Limb (tissue), 2 donors: ENCODE measurements around the gene RAB3A.

Experiments used
- DNase-seq, 2 donors: peaks; one replicate each; pipeline ENCODE4 v3.0.0-alpha.2; 2016; ENCODE audit errors: extremely low spot score in 2 of 2

The RAB3A gene

DNA sequence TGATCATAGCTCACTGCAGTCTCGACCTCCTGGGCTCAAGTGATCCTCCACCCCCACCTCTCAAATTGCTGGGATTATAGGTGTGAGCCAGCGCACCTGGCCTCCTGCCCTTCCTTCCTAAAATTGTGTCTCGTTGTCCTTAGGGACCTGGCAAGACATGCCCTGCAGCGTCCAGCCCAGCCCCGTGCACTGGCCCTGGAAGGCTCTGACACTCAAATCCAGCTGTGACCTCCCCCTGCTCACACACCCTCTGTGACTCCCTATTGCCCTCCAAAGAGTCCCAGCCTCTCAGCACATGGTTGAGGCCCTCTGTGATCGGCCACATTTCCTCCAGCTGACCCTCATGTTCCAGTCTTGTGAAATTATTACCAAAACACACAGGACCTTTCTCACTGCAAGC, 5.9 kb downstream of the RAB3A start:
- DNase-seq = no peak

DNA sequence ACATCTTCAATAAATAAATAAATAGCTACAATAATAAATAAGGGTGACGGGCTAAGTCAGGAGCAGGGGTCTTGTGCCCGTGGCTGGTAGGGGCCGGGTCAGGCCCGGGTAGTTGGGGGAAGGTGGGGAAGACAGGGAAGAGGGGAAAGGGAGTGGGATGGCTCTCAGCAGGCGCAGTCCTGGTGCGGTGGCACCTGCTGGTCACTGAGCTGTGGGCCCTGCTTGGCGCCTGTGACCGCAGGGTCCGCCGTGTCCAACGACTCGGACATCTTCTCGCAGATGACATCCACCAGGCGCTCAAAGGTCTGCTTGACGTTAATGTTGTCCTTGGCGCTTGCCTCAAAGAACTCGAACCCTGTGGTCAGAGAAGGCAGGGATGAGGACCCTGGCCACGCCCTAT, 6.5 kb downstream of the RAB3A start:
- DNase-seq = no peak

DNA sequence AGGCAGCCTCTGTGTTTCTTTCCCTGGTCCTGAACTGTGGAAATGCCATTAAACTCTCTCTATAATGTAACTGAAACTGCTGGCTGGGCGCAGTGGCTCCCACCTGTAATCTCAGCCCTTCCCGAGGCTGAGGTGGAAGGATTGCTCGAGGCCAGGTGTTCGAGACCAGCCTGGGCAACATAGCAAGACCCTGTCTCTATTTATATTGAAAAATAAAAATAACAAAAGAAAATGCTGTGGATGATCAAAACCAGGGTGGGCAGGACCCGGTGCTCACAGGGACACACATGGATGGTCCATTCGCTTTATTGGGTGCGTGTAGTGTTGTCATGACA, 7.4 kb downstream of the RAB3A start:
- no peak for DNase-seq

DNA sequence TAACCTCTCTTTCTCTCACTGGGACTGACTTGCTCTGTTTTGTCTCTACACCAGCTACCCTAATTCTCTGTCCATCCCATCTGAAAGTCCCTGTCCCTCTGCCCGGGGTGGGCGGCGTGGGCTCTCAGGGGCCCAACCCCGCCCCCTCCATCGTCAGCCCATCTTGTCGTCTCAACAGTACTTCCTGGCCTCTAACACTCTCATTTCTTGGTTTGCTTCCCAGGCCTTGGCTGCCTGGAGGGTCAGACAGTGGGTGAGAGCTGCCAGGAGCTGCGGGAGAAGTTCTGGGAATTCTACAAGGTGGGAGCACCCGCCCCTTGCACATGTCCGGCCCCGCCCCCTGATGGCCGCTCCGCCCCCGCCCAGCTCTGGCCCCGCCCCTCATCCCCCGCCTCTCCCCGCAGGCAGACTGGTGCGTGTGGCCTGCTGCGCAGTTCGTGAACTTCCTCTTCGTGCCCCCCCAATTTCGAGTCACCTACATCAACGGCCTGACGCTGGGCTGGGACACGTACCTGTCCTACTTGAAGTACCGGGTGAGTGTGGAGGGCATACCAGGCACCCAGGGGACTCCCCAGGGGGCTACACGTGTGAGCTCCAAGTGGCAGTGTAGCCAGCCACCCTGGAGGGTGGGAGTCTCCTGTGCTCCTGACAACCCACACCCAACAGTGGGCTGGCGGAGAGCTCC, 9.1 kb downstream of the RAB3A start:
- DNase-seq = peak in 1 of 2 donors; percentile 64

DNA sequence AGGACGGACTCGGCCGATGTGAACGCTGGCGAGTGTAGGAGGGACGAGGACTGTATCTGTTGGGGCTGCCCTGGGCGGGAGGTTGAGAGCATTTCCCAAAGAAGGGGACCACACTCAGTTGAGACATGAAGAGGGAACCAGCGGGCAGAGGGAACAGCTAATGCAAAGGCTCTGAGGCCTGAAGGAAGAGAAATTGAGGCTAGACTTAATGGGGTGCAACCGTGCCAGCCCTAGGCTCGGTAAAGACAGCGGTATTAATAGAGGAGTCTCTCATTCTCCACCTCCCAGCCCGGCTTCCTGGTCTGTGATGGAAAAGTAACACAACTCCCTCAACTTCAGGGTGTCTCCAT, 9.7 kb downstream of the RAB3A start:
- DNase-seq = no peak

DNA sequence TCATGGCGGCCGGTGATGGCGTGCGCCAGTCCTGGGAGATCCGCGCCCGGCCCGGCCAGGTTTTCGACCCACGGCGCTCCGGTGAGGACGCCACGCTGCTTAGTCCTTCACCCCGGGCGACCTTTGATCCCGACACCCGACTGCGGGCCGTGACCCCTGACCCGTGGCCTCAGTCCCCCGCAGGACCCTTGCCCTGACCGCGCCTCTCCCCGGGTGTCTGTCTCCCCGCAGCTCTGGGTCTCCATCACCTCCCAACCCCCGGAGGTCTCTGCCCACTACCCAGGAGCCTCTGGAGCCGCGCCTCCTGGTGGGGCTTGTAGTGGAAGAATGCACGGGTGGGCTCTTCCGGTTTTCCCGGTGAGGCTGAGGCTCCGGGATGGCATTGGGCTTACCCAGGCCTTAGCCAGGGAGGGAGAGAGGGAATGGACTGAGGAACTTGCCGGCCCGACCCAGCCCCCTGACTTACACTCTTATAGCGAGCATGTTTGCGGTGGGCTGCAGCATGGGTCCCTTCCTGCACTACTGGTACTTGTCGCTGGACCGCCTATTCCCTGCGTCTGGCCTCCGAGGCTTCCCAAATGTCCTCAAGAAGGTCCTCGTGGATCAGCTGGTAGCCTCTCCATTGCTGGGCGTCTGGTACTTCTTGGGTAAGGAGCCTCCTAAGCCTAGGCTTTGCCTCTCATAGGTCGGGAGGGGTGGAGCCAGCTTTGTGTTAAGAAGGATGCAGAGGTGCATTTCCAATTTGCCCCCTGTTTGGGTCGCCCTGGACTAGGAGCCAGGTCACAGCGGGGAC, 10.3 kb downstream of the RAB3A start:
- DNase-seq = no peak

DNA sequence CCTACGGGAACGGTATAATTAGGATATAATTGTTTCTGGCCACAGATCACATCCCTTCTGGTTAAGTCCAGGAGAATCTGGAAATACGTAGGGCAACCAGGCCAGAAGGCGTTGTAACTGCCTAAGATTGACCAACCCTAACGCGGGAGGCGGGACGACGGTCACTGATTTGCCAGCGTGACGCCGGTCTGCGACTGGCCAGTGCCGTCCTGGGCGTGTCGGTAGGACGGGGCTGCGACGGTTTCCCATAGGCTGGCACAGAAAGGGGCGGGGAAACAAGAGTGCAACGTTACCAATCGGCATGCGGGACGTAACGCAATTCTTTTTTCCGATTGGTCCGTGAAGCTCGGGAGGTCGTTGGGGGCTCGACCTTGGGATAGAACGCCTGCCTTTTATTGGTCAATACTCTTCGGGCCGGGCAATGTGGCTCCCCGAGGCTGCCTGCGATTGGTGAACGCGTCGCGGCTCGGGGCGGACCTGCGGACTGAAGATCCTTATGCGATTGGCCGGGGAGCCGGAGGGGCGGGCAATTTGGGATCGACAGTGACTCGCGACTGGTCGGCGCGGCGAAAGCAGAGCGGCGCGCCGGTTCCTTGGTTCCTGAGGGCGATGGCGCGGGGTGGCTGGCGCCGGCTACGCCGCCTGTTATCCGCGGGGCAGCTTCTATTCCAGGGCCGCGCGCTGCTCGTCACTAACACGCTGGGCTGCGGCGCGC, 11.0 kb downstream of the RAB3A start, which contains the start of gene MPV17L2:
MPV17L2 (plus strand) TSS at position 546 of the 715 bp plus-strand sequence; CDS start at position 610, 64 bp downstream.
- DNase-seq = peak; percentile 97 to 100

DNA sequence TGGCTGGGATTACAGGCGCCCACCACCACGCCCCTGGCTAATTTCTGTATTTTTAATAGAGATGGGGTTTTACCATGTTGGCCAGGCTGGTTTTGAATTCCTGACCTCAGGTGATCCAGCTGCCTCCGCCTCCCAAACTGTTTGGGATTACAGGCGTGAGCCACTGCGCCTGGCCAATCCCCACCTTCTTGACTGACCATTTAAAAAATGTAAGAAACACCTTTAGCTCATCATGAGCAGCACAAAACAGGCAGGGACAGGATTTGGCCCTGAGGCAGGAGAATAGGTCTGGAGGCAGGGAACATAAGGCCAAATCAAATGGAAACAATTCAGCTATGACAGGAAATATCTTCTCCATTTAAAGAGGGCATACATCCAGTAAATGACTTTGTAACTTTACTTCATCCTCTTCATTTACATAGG, 12.2 kb downstream of the RAB3A start:
- DNase-seq = no peak

DNA sequence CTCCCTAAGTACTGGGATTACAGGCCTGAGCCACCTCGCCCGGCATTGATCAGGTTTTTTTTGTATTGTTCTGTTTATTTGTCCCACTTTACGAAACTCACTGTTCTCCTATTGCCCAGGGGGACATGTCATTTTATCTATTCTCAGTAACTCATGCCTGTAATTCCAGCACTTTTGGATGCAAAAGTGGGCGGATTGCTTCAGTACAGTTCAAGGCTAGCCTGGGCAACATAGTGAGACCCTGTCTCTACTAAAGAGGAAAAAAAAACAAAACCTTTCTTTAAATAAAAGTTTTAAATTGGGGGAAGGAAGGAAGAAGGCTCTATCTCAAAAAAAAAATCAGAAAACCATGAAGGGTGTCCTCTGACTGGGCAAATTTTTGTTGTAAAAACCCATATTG, 13.6 kb downstream of the RAB3A start:
- DNase-seq = no peak

DNA sequence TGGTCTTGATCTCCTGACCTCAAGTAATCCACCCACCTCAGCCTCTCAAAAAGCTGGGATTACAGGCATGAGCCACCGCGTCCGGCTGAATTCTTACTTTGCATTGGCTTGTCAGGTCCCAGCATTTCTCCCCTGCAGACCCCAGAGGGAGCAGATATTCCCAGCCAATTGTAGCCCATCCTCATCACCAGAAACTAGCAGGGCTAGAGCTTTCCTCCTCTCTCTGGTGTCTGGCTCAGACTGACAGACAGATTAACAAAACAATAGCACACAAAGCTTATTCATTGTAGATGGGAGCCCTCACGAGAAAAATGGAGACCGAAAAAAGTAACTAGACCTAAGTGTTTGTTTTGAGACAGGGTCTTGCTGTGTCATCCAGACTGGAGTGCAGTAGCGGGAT, 18.3 kb downstream of the RAB3A start:
- no peak for DNase-seq

DNA sequence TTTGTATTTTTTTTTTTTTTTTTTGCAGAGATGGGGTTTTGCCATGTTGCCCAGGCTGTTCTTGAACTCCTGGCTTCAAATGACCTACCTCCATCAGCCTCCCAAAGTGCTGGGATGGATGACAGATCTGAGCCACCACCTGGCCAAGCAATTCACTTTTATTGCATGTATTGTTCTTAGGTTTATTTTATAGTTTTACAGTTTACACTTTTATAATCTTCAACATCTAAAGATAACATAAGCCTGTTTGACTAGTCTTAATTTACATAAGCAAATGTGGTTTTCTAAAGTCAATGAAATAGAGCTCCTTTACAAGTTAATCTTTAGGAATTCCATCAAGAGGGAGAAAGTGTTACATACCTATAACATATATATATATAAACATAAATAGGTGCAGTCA, 20.3 kb downstream of the RAB3A start:
- DNase-seq = no peak

DNA sequence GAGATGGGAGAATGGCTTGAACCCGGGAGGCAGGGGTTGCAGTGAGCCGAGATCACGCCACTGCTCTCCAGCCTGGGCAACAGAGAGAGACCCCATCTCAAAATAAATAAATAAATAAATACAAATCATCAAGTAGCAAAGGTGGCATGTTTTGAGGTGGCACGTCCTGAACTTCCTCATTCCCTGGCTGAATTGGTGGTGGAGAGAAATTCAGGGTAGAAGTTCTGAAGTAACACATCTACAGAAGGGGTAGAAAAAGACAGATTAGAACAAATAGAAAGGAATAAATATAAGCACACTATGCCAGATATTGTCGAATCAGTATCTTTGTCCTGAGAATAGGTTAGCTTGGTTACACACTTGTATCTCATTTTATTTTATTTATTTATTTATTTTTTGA, 23.9 kb downstream of the RAB3A start:
- DNase-seq = no peak

DNA sequence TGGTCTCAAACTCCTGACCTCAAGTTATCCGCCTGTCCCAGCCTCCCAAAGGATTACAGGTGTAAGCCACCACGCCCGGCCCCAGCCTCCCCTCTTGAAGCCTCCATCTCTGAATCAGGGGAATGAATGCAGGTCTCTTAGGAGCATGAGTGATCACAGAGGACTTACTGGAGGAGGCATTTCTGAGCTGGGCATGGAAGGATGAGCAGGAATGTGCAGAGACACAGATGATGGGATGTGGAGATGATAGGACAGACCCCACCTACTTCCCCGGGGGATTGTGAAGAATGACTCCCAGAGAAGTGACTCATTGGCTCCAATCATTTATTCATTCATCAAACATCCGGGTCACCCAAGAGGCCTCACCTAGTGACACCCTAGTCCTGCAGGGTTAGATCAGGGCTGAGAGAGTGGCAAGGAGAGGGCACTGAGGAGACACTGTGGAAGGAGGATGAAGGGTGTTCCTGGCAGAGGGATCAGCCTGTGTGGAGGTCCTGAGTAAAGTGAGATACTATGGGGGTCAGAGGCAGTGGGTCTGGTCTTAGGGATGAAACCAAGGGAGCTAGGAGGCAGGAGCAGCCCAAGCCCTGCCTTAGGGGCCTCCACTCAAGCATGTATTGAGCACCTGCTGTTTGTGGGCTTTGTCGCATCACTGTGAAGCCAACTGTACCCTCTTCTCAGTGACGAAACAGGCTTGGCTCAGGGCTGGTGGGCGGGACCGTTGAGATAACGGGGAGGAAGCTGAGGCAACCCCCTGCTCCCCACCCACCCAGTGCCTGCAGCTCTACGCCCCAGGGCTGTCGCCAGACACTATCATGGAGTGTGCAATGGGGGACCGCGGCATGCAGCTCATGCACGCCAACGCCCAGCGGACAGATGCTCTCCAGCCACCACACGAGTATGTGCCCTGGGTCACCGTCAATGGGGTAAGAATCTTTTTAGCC, 27.2 kb downstream of the RAB3A start:
- DNase-seq = no peak

DNA sequence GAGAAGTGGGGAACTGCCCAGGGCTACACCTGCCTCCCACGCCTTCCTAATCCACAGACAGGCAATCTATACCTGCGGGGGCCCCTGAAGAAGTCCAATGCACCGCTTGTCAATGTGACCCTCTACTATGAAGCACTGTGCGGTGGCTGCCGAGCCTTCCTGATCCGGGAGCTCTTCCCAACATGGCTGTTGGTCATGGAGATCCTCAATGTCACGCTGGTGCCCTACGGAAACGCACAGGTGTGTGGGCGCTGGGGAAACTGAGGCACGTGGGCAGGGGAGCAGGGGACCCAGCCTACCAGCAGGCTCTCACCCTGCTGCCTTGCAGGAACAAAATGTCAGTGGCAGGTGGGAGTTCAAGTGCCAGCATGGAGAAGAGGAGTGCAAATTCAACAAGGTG, 28.9 kb downstream of the RAB3A start:
- no peak for DNase-seq

DNA sequence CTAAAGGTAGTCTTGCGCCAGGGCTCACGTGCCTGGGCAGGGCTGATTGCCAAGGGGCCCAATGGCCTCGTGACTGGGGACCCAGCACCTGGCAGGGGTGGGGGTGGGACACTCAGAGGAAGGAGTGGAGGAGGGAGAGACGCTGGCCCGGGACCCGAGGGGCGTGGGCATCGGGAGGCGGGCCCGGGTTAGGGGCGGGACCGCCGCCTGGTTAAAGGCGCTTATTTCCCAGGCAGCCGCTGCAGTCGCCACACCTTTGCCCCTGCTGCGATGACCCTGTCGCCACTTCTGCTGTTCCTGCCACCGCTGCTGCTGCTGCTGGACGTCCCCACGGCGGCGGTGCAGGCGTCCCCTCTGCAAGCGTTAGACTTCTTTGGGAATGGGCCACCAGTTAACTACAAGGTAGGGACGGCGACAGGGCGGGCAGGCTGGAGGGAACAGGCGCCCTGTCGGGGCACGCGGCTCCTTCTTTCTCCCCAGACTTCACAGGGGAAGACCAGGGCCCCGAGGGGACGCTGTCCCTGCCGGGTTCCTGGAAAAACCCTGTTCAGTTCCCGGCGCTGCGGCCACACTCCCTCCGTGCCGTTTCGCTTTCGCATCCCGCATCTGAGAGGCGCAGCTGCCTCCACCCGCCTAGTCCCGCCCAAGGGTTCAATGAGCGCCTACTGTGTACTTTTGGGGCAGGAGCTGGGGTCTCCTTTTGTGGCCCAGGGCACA, 30.1 kb downstream of the RAB3A start, which contains the start of gene IFI30:
IFI30 (plus strand) TSS at position 242 of the 717 bp plus-strand sequence; CDS start at position 271, 29 bp downstream.
- DNase-seq = peak in 1 of 2 donors; percentile 13

DNA sequence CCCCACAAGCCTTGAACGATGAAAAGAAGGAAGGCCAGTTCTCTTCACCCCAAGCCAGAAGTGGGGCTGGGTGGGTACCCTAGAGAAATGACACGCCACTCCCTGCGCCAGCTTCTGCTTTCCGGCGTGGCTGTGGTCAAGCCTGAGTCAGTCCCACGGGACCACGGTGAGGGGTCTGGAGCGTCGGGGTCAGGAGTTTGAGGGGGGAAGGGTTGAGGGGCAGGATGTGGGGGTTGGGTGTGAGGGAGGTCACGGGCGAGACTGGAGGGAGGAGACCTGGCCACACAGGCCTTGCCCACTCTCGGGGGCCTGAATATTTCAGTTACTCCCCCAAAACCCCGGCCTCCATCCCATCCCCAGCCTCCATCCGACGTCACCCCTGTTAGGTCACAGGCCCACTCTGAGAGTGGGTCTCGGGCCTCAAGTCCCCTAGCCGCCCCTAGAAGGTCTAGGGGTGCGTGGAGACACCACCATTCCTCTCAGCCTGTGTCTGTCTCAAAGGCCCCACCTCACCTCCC, 30.7 kb downstream of the RAB3A start:
- DNase-seq = no peak

DNA sequence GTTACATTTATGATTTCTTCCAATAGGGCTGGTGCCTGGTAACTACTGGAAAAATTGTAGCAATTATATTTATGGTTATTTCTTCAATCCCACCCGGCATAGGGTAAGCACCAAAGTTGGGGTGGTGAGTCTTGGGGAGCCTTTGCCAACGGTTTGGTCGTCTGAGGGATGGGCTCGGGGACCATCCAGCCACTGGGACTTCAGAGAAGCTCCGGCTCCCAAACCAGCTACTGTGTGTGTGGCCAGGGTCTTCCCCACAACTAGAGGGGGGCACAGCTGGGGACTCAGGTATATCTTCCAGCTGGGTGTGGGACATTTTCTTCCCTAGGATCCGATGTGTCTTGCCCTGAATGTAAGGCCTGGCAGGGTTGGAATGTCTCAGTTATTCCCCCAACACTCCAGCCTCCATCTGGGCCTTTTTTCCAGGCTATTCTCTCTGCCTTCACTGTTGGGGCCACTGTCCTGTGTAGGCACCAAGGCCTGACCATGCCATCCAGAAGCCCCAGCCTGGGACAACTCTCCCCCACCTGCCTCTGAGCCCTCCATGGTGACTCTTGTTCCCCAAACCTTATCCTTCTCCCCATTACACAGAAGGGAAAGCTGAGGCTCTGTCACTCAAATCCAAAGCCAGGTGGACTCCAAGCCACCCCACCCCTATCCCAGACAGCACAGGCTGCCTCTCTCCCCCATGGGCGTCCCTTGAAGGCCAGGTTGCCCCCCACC, 31.4 kb downstream of the RAB3A start:
- no peak for DNase-seq

DNA sequence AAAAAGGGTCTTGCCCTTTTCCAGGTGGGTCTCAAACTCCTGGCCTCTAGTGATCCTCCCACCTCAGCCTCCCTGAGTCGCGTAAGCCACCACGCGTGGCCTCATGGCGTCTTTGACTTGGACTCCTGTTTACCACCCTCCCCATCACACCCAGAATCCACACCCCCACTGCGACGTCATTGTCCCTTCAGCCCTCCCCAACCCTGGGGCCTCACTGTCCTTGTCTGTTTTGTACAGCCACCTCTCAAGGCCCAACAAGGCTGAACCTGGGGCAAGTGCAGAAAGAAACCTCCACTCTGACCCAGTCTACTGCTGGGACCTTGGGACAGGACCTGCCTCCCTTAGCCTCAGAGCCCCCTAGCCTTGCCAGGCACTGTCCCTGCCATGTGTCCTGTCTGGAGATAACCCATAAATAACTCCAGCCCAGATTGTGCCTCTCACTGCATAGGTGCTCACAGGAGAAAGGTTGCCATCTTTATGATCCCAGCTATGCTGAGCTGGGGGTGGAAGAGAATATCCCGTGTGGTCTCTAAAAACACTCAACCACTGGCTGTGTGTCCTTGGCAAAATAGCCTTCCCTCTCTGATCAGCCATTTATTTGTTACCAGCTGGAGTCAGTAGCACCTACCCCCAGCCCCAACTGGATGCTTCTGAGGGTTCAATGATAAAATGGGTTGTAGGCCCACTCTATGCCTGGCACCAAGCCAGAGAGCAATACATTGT, 32.1 kb downstream of the RAB3A start:
- DNase-seq = no peak

DNA sequence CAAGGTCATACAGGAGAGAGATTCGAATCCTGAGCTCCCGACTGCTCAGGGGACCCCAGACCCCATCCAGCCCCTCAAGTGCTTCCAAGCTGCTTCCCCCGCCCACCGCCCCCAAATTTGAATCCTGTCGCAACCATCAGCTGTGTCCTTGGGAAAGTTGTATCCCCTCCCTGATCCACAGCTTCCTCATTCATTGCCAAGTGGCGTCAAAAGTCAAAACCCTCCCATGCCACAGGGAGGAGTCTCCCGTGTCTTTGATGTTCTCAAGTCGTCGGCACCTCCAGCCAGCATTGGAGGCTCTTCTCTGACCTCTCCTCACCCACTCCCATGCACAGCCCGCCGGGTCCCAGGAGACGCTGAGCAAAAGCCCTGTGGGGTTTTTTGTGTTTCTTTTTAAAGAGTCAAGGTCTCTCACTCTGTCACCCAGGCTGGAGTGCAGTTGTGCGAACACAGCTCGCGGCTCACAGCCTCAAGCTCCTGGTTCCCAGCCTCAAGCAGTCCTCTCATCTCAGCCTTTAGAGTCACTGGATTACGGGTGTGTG, 33.1 kb downstream of the RAB3A start:
- DNase-seq = no peak
